Endometrium (tissue), 2 donors: ENCODE results near the gene GNAO1.

Experiments
- FAIRE-seq: peaks from 2 replicates; lab custom pipeline; 2012; peaks lifted over from hg19 to GRCh38; lab: Jason Lieb, UNC
- donor health status: control.
- donor health status: control.

The GNAO1 gene

DNA sequence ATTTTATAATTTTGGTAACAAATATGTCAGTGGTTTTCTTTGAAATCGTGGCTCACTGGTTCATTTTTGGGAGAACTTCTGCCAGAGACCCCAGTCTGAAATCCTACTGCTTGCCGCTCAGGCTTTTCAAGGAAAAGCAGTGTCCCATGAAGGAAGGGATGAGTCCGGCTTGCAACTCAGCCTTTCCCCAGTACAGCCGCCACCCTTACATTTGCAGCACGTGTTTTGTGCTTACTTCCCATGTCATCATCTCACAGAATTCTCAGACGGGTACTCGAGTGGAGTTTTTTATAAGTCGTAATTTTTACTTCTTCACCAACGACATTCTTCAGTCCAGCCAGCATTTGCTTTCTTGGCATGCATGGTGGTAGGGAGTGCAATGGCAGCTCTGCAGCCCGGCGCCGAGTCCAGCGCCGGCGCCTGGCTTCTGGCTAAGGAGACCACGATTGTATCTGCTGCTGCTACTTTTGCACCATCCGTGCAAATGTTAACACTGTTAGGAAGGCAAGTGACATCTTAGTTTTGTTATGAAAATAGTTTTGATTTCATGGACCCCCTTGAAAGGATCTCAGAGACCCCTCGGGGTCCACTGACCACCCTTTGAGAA, 123.1 kb downstream of the GNAO1 start:
- no peak for FAIRE-seq

DNA sequence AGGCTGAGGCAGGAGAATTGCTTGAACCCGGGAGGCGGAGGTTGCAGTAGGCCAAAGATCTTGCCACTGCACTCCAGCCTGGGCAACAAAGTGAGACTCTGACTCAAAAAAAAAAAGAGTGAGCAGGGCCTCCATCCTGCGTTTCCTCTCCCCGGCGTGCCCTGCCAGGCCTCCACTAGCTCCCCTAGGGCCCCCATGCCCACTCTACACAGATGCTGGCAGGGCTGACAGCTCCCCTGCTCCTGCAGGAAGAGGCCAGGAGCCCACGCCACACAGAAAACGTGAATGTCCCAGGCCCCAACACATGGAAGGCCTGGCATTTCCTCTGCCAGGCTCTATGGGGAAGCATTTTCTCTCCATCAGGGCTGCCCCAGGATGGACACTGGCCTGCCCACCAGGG, 124.7 kb downstream of the GNAO1 start:
- no peak for FAIRE-seq

- no peak for FAIRE-seq
These were observed 125.3 kb downstream of the GNAO1 start for GRCh38 chr16:56316545-56316944.

DNA sequence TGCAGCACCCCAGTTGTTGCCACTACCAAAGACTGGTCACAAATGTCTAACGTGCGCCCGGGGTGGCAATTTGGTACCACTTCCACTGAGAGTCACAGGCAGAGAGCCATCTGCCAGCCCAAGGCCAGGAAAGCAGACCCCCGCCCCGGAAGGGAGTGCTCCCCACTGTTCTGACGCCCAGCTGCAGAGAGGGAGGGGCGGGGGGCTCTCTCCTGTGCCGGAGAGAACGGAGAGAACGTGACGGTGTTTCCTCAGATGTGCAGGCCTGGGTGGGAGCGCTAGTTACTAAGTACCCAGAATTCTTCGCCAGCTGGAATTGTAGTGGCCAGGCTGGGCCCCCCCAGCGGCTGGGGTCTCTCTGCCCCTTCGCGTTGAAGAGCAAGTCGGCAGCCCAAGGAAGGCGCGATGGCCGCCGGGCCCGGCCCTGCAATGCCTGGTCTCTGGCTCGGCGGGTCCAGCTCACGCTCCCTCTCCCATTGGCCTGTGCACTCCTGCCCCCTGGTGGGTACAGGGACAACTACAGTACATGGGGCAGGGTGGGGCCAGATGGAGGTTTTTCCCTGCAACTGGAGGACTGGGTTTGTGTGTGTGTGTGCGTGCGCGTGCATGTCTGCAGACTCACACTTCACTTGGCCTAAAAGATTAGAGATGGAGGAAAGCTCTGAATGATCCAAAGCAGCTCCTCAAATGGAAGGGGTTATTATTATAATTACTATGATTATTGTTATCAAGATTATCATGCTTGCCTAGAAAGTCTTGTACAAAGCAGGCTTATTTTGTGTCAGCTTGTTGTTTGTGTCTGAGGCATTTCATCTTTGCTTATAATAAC, 126.9 kb downstream of the GNAO1 start:
- FAIRE-seq = peak; percentile 50

DNA sequence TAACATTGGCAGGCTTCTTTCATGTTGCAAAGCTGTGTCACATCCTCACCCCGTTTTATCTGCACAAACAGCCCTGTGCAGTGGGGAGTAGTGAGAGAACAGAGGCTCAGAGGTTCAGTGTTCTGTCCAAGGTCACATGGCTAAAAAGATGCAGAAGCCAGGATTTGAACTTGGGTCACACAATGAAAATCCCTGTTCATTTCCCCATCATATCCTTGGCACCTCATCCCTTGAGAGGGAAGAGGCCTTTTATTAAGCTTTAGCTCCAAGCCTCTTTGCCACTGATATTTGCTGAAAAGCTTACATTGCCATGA, 127.5 kb downstream of the GNAO1 start:
- FAIRE-seq = no peak

DNA sequence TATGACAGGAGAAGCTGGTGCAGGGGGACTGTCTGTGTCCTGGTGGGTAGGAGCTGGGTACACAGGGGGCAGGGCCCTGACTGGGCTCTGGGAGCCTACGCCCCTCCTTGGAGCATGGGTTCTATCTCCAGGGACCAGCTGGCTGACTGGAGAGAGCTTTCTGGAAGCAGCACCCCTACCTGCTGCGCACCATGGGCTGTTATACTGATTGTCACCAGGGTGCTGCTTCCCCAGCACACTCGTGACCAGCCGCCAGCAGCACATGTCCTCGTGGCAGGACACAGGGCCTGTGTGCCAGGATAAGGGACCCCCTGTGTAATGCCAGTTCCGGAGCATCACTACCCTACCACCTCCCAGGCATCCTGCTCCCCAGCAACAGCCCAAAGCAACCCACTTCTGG, 128.1 kb downstream of the GNAO1 start:
- FAIRE-seq = no peak

DNA sequence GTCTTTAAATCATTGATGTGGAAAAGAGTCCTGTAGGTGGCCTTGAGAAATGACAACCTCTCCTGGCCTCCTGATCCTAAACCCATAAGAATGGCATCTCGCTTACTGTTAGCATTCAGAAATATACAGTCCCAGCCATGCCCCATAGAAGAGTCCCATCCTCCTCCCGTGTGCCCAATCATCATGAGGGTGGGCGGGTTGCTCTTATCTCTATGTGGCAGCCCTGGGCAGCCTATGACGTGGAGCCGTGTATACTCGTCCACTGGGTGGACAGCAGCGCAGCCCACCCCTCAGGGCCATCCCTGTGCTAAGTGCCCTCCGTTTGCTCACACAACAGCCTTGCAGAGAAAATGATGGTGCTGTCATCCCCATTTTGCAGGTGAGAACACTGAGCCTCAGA, 128.8 kb downstream of the GNAO1 start:
- no peak for FAIRE-seq

- no peak for FAIRE-seq
These were observed 129.7 kb downstream of the GNAO1 start for GRCh38 chr16:56320811-56321558.

- no peak for FAIRE-seq
These were observed 130.3 kb downstream of the GNAO1 start for GRCh38 chr16:56321571-56321970.

GRCh38 chr16:56324406-56324805, 133.1 kb downstream of the GNAO1 start:
- no peak for FAIRE-seq

GRCh38 chr16:56325956-56326355, 134.7 kb downstream of the GNAO1 start:
- no peak for FAIRE-seq

DNA sequence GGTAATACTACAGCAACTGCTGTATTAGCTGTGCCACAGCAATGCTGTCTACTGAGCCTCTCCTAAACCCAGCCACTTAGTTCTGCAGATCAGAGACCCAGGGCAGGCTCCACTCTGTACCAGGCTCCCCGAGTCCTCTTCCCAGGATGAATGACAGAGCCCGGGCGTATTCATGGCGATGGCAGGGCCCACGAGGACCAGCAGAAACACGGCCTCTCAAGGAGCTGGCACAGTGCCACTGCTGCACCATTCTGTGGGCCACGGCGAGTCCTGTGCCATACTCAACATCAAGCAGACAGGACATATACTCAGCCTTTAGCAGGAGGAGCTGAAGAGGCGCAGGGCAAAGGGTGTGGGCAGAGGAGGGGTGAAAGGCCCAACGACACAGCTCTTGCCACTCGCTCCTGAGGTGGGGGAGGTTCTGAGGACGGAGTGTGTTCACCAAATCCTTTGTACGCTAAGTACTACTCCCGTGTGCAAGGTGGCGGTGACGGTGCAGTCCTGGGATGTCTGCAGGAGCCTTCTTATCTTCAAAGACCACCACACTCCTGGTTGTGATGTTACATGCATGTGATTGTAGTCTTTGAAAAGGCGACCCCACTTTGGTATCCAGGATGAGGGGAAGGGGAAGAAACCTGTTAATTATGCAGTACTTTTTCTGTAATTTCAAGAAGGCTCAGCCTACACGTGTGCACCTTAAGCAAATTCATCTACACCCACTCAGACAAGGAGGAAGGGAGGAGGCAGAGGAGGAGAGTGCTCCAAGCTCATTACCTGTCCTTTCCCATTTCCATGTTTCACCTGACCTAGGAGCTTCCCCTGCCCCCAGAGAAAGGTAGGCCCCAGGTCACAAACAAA, 136.0 kb downstream of the GNAO1 start:
- no peak for FAIRE-seq

- no peak for FAIRE-seq
These were observed 136.6 kb downstream of the GNAO1 start for GRCh38 chr16:56327929-56328258.

DNA sequence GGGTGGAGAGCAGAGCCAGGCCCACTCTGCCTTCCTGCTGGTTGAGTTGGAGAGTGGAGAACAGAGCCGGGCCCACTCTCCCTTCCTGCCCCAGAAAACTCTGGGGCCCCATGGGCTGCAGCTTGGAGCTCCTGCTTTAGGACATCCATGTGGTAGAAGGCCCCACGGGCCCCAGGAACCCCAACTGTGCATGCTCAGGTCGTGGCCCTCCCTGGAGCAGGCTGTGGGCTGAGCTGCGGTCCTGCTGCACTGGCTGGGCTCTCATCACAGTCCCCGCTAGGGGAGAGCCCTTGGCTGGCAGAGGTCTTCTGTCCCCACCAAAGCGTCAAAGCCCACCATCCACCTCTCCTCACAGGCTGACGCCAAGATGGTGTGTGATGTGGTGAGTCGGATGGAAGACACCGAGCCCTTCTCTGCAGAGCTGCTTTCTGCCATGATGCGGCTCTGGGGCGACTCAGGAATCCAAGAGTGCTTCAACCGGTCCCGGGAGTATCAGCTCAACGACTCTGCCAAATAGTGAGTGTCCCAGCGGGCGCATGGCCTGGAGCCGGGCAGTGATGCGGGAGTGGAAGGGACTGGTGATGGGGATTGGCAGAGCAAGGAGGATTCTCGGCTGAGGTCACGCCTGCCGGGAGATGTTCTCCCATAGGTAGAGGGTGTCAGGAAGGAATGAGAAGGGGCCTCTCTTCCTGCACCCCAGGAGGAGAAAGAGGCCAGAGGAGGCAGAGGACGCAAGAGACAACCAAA, 137.2 kb downstream of the GNAO1 start:
- FAIRE-seq = no peak

DNA sequence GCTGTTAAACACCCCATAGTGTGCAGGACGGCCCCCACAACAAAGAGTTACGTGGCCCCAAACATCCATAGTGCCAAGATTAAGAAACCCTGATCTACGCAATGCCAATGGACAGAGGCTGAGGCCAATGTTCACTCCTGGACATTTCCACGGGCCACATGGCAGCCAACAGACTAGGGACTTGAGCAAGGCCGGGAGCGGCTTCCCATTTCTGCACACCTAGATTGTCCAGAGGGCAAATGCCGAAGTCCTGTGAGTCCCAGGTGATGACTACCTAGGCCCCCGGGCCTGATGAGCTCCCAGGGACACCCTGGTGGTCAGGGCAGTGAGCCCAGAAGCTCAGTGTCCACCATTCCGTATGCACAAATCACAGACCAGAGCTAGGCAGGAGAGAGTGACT, 138.6 kb downstream of the GNAO1 start:
- no peak for FAIRE-seq

GRCh38 chr16:56330476-56330875, 139.2 kb downstream of the GNAO1 start:
- FAIRE-seq = no peak

GRCh38 chr16:56331399-56331798, 140.1 kb downstream of the GNAO1 start:
- FAIRE-seq = no peak

- FAIRE-seq = no peak
These were observed 140.6 kb downstream of the GNAO1 start for GRCh38 chr16:56331915-56332314.

- FAIRE-seq = no peak
These were observed 141.3 kb downstream of the GNAO1 start for GRCh38 chr16:56332464-56333079.

DNA sequence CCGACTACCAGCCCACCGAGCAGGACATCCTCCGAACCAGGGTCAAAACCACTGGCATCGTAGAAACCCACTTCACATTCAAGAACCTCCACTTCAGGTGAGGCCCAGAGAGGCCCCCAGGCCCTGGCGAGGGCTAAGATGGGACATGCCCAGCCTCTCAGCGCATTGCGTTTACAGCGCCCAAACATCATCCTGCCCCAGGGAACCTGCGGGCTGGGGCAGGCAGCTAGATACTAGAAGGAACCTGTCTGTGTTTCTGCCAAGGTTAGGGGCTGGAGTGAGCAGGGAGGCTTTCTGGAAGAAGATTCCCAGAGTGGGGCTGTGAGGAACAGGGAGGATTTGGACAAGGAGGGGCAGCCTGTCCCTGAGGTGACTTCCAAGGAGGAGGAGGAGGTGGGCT, 143.5 kb downstream of the GNAO1 start:
- FAIRE-seq = no peak

DNA sequence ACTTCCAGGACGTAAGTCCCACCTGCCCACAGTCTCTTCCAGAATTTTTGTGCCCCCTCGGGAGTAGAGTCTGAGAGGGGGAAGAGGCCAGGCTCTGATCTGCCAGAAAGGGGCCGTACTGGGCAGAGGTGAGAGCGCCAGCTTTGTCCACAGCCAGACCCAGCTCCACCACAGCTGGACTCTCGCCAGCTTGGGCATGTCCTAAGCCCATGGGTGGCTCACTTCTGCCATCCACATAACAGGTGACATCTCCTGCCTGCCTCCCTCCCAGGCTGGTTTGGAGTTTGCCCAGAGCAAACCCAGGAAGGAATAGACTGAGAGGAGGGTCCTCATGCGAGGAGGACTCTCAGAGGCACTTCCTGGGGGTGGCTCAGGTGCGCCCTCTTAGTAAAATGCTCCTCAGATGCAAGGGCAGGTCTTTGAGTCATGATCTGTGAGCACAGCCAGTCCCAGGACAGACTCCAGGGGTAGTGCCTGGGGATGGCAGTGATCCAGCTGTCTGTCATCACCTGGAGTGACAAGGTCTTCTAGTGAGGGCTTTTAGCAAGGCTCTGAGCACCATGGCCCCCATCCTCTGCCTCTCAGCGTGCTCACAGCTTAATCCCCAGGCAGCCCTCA, 144.9 kb downstream of the GNAO1 start:
- no peak for FAIRE-seq
